ENCODE results near the gene TBXAS1.

GRCh38 chr7:139901056-139901795 is 72.2 kb downstream of the TBXAS1 start:
- TF ChIP-seq PHF8 (IDR thresholded peaks at IDR 0.05; ENCODE audit: borderline replicate concordance, low read depth) (no peak), HDAC2 (IDR thresholded peaks at IDR 0.05) (no peak), CTCF (IDR thresholded peaks at IDR 0.05) (no peak), POLR2A (IDR thresholded peaks at IDR 0.05; ENCODE audit: low read length) (no peak), RNF2 (IDR thresholded peaks at IDR 0.05; ENCODE audit: borderline replicate concordance, low read depth) (no peak), JUN (IDR thresholded peaks at IDR 0.05) (no peak), ZC3H11A (IDR thresholded peaks at IDR 0.05) (no peak), RARB (CRISPR knock-in tag; IDR thresholded peaks at IDR 0.05) (no peak), ZFP36 (IDR thresholded peaks at IDR 0.05; ENCODE audit: borderline replicate concordance, partially characterized antibody) (no peak), JUNB (IDR thresholded peaks at IDR 0.05) (no peak), MAZ (IDR thresholded peaks at IDR 0.05; ENCODE audit: borderline replicate concordance, low read depth, low read length) (no peak), CBX8 (IDR thresholded peaks at IDR 0.05) (no peak)
- TF ChIP-seq, protein P1, sequence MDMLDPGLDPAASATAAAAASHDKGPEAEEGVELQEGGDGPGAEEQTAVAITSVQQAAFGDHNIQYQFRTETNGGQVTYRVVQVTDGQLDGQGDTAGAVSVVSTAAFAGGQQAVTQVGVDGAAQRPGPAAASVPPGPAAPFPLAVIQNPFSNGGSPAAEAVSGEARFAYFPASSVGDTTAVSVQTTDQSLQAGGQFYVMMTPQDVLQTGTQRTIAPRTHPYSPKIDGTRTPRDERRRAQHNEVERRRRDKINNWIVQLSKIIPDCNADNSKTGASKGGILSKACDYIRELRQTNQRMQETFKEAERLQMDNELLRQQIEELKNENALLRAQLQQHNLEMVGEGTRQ (IDR thresholded peaks at IDR 0.05), result no peak
- TF ChIP-seq, protein P2, sequence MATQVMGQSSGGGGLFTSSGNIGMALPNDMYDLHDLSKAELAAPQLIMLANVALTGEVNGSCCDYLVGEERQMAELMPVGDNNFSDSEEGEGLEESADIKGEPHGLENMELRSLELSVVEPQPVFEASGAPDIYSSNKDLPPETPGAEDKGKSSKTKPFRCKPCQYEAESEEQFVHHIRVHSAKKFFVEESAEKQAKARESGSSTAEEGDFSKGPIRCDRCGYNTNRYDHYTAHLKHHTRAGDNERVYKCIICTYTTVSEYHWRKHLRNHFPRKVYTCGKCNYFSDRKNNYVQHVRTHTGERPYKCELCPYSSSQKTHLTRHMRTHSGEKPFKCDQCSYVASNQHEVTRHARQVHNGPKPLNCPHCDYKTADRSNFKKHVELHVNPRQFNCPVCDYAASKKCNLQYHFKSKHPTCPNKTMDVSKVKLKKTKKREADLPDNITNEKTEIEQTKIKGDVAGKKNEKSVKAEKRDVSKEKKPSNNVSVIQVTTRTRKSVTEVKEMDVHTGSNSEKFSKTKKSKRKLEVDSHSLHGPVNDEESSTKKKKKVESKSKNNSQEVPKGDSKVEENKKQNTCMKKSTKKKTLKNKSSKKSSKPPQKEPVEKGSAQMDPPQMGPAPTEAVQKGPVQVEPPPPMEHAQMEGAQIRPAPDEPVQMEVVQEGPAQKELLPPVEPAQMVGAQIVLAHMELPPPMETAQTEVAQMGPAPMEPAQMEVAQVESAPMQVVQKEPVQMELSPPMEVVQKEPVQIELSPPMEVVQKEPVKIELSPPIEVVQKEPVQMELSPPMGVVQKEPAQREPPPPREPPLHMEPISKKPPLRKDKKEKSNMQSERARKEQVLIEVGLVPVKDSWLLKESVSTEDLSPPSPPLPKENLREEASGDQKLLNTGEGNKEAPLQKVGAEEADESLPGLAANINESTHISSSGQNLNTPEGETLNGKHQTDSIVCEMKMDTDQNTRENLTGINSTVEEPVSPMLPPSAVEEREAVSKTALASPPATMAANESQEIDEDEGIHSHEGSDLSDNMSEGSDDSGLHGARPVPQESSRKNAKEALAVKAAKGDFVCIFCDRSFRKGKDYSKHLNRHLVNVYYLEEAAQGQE (IDR thresholded peaks at IDR 0.05), result no peak
